Stomach smooth muscle (tissue), 2 donors: ENCODE measurements around the gene MED28.

ENCODE experiments used
- H3K27ac ChIP-seq: one replicate; pipeline ENCODE4 v1.7.0; 2013; ENCODE audit warnings: mild to moderate bottlenecking, low read length, inconsistent platforms
- H3K27me3 ChIP-seq, 2 donors: one replicate each; pipeline ENCODE4 v1.7.0; 2013; ENCODE audit warnings: low read length in 2 of 2; ENCODE audit not compliant: insufficient read depth in 2 of 2, control insufficient read depth in 1 of 2
- H3K36me3 ChIP-seq, 2 donors: one replicate each; pipeline ENCODE4 v1.7.0; 2013; ENCODE audit warnings: low read length in 2 of 2; ENCODE audit not compliant: control insufficient read depth in 2 of 2, insufficient read depth in 2 of 2
- H3K4me1 ChIP-seq: one replicate; pipeline ENCODE4 v1.7.0; 2013; ENCODE audit warnings: low read length; ENCODE audit not compliant: control insufficient read depth, insufficient read depth
- H3K4me3 ChIP-seq, 2 donors: one replicate each; pipeline ENCODE4 v1.7.0; 2013; ENCODE audit warnings: low read length in 2 of 2
- H3K9ac ChIP-seq, 2 donors: one replicate each; pipeline ENCODE4 v1.7.0; 2013; ENCODE audit warnings: low read length in 2 of 2, mild to moderate bottlenecking in 1 of 2
- H3K9me3 ChIP-seq, 2 donors: one replicate each; pipeline ENCODE4 v1.7.0; 2013; ENCODE audit warnings: low read length in 2 of 2; ENCODE audit not compliant: control insufficient read depth in 2 of 2
- donor health status: healthy.
- donor health status: Pancreatic carcinoma.

MED28 gene

DNA sequence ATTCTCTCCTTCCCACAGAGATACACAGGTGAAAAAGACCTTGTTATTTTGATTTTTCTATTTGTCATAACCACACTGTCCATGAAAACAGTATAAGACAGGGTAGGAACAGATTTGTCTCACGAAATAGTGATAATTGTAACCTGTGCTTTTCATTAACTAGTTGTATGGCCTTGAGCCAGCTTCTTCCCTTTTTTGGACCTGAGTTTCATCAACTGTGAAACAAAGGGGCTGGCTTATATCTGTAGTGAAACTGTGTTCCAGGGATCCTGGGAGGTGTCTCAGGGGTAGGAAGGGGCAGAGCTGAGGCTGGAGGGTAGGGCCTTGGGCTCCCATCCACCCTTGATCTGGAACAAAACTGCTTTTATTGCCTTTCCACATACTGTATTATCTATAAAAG, 50.9 kb downstream of the MED28 start:
- Histone ChIP-seq H3K27me3 (peaks cover 0 to 2% of the 10 kb centered on the region in 2 donors), H3K4me3 (no peak overlapping the region), H3K27ac (no peak overlapping the region), H3K9me3 (no peaks in the 10 kb centered on the region), H3K9ac (no peak overlapping the region), H3K36me3 (no peaks in the 10 kb centered on the region), H3K4me1 (no peaks in the 10 kb centered on the region)

DNA sequence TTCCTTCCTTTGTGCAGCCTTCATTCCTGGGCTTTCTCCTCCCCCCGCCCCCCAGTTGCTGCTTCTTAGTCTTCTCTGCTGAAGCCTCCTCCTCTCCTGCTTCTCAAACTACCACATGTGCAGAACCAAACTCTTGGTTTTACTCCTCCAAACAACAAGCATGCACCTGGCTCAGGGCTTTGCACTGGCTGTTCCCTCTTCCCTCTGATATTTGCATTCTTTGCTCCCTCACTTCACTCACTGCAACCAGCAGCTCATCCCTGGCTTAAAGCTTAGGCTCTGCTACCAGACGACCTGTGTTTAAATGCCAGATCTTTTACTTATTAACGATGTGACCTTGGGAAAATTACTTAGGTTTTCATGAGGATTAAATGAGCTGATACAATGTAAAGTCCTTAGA, 51.4 kb downstream of the MED28 start:
- no peaks in the 10 kb centered on the region for H3K36me3 ChIP-seq
- peaks cover 0 to 2% of the 10 kb centered on the region in 2 donors for H3K27me3 ChIP-seq
- no peaks in the 10 kb centered on the region for H3K4me1 ChIP-seq
- no peak overlapping the region for H3K9ac ChIP-seq
- H3K4me3 ChIP-seq, result no peak overlapping the region
- no peaks in the 10 kb centered on the region for H3K9me3 ChIP-seq
- H3K27ac ChIP-seq, result no peak overlapping the region

GRCh38 chr4:17667253-17667652, 52.8 kb downstream of the MED28 start:
- no peak overlapping the region for H3K27ac ChIP-seq
- H3K4me3 ChIP-seq, result no peak overlapping the region
- no peaks in the 10 kb centered on the region for H3K36me3 ChIP-seq
- no peak overlapping the region for H3K9ac ChIP-seq
- no peaks in the 10 kb centered on the region for H3K9me3 ChIP-seq
- H3K4me1 ChIP-seq, result no peaks in the 10 kb centered on the region
- H3K27me3 ChIP-seq, result peaks cover 0 to 2% of the 10 kb centered on the region in 2 donors

GRCh38 chr4:17667653-17668201, 53.3 kb downstream of the MED28 start:
- H3K9me3 ChIP-seq, result no peaks in the 10 kb centered on the region
- no peak overlapping the region for H3K9ac ChIP-seq
- no peaks in the 10 kb centered on the region for H3K36me3 ChIP-seq
- H3K4me1 ChIP-seq, result no peaks in the 10 kb centered on the region
- peaks cover 0 to 2% of the 10 kb centered on the region in 2 donors for H3K27me3 ChIP-seq
- no peak overlapping the region for H3K27ac ChIP-seq
- no peak overlapping the region for H3K4me3 ChIP-seq

DNA sequence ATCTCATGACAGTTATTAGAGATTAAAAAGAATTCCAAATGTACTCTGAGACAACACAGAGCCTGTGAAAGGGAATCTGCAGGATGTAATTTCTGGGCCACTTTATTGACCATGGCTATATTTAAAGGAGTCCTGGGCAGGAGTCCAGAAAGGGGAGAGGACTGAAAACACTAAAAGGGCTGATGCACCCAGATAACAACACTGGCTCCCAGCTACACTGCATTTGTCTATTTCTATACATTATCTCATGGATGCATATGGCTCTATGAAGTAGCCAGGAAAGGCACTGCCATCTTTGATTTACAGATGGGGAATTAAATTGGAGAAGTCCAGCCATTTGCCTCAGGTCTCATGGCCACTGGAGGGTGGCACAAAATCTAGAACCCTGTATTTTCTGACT, 56.0 kb downstream of the MED28 start:
- Histone ChIP-seq H3K9me3 (no peaks in the 10 kb centered on the region), H3K27ac (no peak overlapping the region), H3K27me3 (peaks cover 0 to 2% of the 10 kb centered on the region in 2 donors), H3K36me3 (no peaks in the 10 kb centered on the region), H3K4me3 (no peak overlapping the region), H3K9ac (no peak overlapping the region), H3K4me1 (no peaks in the 10 kb centered on the region)

DNA sequence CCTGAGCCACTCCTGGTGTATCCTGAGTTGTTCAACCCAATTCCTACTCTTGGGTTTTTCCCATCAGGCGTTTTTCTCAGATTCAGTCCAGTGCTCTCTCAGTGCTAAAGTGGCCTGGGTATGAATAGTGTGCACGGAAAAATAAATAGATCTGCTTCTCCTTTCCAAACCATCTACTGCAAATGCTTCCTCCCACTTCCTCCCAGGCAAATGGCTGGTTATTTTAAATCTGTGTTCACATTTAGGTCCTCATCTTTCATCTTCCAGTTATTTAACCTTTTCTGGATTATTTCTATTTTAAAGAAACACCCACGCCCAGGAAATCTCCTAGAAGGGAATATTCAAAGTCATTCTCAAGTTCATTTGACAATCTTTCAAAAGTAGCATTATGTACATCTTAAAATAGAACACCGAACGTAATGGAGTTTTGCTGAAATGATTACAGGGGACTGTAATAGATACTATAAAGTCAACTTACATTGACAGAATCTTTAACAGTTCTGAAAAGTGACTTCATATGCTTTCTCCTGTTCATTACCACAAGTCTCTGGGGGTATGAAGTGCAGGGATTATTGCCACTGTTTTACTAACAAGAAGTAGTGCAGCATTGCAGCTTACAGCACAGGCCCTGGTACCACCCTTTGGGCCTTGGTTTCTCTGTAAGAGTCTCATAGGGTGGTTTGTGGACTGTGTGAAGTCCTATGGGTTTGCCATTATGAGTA, 66.3 kb downstream of the MED28 start:
- Histone ChIP-seq H3K4me1 (no peaks in the 10 kb centered on the region), H3K27me3 (no peaks in the 10 kb centered on the region), H3K4me3 (no peak overlapping the region), H3K9ac (no peak overlapping the region), H3K36me3 (no peaks in the 10 kb centered on the region), H3K9me3 (no peaks in the 10 kb centered on the region), H3K27ac (no peak overlapping the region)

DNA sequence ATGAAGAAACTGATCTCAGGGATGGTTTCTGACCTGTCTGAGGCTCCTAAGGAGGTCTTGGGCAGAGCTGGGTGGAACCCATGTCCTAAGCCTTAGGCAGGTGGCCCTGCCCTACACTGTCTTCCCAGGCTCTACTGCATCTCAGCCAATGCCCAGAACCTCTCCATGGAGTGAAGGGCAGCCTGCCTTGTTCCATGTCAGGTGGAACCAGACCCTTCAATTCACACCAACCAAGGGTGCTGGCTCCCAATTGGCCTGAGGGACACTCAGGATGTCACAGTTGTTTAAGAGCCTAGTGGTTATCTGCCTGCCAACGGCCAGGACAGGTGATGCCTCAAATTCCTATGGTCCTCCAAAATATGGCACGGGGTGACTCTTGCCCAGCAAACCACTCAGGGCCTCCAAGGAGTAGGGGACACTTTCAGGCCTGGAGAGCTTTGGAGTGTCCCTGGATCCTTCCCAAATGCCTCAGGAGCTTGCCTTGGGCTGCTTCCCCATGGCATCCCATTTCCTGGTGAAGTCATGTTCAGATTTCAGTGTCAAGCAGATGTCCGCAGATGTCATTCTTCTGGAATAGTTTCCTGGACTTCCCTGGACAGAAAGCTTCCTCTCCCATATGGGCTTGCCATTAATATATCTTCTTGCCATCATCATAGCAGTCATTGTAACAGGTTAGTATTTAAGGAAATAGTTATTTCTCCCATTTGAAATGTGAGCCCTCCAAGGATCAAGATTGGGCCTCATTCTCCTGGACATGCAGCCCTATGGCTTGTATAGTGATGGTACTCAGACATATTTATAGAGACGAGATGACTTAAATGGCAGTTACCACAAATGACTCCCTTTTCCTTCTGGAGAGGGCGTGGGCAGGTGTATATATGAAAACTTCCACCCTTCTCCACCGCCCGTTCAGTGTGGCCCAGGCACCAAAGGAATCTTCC, 67.1 kb downstream of the MED28 start:
- Histone ChIP-seq H3K9ac (no peak overlapping the region), H3K27me3 (no peaks in the 10 kb centered on the region), H3K4me3 (no peak overlapping the region), H3K36me3 (no peaks in the 10 kb centered on the region), H3K4me1 (no peaks in the 10 kb centered on the region), H3K9me3 (no peaks in the 10 kb centered on the region), H3K27ac (no peak overlapping the region)

DNA sequence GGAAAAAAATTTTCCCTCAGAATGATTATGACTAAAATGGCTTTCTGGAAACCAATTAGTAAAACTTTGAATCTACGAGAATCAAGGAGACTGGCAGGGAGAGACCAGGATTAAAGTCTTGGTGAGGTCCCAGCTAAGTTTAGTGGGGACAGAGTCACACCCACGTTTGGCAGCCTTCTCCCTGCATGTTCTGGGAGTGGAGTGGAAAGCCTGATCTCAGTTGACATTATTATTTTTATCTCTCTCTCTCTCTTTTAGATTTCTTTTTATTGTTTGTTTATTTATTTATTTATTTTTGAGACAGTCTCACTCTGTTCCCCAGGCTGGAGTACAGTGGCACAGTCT, 67.8 kb downstream of the MED28 start:
- H3K9me3 ChIP-seq, result no peaks in the 10 kb centered on the region
- no peak overlapping the region for H3K9ac ChIP-seq
- H3K27ac ChIP-seq, result no peak overlapping the region
- no peaks in the 10 kb centered on the region for H3K4me1 ChIP-seq
- H3K27me3 ChIP-seq, result no peaks in the 10 kb centered on the region
- H3K4me3 ChIP-seq, result no peak overlapping the region
- no peaks in the 10 kb centered on the region for H3K36me3 ChIP-seq
